WERI-Rb-1 (cell line): Measurements from ENCODE around the gene SBK3.

Experiments
- DNase-seq: peaks from one replicate; pipeline ENCODE4 v3.0.0-alpha.2; 2020
- H3K27ac ChIP-seq: fragments of 250-450 bp; sonication (Bioruptor Pico); 2 replicates; pipeline ENCODE4 v1.5.1; 2020; ENCODE audit warnings: mild to moderate bottlenecking, moderate library complexity
- H3K27me3 ChIP-seq: fragments of 250-450 bp; sonication (Bioruptor Pico); 2 replicates; pipeline ENCODE4 v1.5.1; 2021; ENCODE audit warnings: mild to moderate bottlenecking, low read depth, moderate library complexity; ENCODE audit not compliant: insufficient read depth, severe bottlenecking
- H3K36me3 ChIP-seq: fragments of 250-450 bp; sonication (Bioruptor Pico); 2 replicates; pipeline ENCODE4 v1.5.1; 2020; ENCODE audit warnings: mild to moderate bottlenecking, moderate library complexity
- H3K4me3 ChIP-seq: 2 replicates; pipeline ENCODE4 v1.5.1; 2011; ENCODE audit warnings: low read depth, mild to moderate bottlenecking, control low read depth, low read length
- H3K9me3 ChIP-seq: fragments of 250-450 bp; sonication (Bioruptor Pico); 2 replicates; pipeline ENCODE4 v1.5.1; 2021; ENCODE audit warnings: mild to moderate bottlenecking, moderate library complexity; ENCODE audit not compliant: severe bottlenecking
- TF ChIP-seq, protein P1 (sequence below): IDR thresholded peaks from 2 replicates; pipeline ENCODE4 v1.5.1; 2011; ENCODE audit warnings: low read depth, mild to moderate bottlenecking, control low read depth, inconsistent platforms, low read length

SBK3 gene

DNA sequence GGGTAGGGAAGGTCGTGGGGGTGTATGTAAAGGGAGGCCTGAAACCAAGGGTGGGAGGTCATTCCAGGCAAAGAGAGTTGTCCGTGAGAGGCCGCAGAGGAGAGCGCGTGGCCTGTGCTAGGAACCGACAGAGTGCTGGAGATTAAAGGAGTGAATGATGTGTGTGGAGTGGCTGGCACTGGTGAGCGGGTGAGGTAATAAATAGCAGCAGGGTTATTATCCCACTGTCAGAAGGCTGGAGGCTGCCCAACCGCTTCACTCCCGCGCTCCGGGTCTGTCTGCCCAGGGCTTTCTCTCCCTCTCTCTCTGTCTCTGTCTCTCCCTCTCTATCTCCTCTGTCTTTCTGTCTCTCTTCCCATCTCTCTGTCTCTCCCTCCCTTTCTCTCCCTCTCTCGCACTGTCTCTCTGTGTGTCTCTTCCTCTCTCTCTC lies 17.9 kb upstream of the SBK3 start:
- TF ChIP-seq, protein P1, sequence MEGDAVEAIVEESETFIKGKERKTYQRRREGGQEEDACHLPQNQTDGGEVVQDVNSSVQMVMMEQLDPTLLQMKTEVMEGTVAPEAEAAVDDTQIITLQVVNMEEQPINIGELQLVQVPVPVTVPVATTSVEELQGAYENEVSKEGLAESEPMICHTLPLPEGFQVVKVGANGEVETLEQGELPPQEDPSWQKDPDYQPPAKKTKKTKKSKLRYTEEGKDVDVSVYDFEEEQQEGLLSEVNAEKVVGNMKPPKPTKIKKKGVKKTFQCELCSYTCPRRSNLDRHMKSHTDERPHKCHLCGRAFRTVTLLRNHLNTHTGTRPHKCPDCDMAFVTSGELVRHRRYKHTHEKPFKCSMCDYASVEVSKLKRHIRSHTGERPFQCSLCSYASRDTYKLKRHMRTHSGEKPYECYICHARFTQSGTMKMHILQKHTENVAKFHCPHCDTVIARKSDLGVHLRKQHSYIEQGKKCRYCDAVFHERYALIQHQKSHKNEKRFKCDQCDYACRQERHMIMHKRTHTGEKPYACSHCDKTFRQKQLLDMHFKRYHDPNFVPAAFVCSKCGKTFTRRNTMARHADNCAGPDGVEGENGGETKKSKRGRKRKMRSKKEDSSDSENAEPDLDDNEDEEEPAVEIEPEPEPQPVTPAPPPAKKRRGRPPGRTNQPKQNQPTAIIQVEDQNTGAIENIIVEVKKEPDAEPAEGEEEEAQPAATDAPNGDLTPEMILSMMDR, result no peak
- H3K27ac ChIP-seq, result peak overlapping the region; percentile 28; the same call in 1 of the 2 replicates
- DNase-seq, result peak; percentile 70
- no peaks in the 10 kb centered on the region for H3K9me3 ChIP-seq
- H3K27me3 ChIP-seq, result no peaks in the 10 kb centered on the region
- H3K36me3 ChIP-seq, result no peaks in the 10 kb centered on the region
- H3K4me3 ChIP-seq, result no peak overlapping the region

DNA sequence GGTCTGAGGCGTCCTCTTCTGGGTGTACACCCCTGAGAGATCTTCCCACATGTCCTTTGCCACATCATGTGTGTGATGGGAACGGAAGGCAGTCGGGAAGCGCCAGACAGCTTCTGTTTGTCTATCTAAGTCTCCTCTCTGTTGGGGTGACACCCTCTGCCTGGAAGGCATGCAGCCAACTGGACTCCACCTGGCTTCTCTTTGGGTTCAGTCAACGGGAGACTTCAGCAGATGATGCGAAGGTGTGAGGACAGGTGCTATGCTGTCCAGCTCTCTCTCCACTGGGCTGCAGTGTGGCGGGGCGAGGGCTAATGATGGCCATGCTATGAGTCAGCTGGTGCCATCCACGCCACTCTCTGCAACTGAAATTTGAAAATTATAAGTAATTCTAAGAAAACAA lies 14.3 kb upstream of the SBK3 start:
- no peaks in the 10 kb centered on the region for H3K36me3 ChIP-seq
- H3K27ac ChIP-seq, result no peak overlapping the region
- H3K27me3 ChIP-seq, result no peaks in the 10 kb centered on the region
- H3K9me3 ChIP-seq, result no peaks in the 10 kb centered on the region
- DNase-seq, result no peak
- H3K4me3 ChIP-seq, result no peak overlapping the region
- TF ChIP-seq, protein P1, result no peak

DNA sequence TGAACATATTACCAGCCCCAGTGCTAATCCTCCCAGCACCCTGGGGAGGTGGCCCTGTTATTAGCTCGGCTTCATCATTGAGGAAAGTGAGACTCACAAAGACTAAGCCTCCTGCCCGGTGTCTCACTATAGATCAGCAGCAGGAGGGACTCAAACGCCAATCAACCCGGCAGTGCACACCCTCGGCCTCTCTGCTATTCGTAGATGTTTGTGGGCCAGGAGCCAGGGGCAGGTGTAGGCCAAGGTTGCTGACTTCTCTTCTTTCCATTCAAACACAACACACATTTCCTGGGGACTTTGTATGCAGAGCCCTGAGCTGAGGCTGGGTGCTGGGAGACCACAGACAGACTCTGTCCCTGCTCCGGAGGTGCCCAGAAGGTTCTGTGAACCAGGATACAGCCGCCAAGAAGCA lies 9.4 kb upstream of the SBK3 start:
- Histone ChIP-seq H3K9me3 (no peaks in the 10 kb centered on the region), H3K36me3 (no peaks in the 10 kb centered on the region), H3K4me3 (no peak overlapping the region), H3K27me3 (no peaks in the 10 kb centered on the region), H3K27ac (peak overlapping the region; percentile 63)
- TF ChIP-seq, protein P1, result no peak
- DNase-seq, result peak; percentile 64

DNA sequence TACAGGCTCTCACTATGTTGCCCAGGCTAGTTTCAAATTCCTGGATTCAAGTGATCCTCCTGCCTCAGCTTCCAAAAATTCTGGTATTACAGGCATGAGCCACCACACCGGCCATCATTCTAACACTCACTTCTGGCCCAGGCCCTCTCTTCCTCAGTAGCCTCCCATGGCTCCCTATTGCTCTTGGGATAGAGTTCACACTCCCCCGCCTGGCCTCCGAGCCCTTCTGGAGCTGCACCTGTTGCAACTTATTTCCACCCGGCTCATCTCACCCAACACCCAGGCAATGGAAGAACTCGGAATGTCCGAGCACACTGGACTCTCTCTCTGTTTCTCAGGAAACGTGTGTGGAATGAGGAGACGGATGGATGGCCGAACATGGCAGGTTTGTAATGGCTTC lies 9.0 kb upstream of the SBK3 start:
- H3K27ac ChIP-seq, result peak overlapping the region; percentile 63
- no peaks in the 10 kb centered on the region for H3K36me3 ChIP-seq
- peak; percentile 33 for DNase-seq
- no peaks in the 10 kb centered on the region for H3K9me3 ChIP-seq
- no peak overlapping the region for H3K4me3 ChIP-seq
- TF ChIP-seq, protein P1, result no peak
- H3K27me3 ChIP-seq, result no peaks in the 10 kb centered on the region

DNA sequence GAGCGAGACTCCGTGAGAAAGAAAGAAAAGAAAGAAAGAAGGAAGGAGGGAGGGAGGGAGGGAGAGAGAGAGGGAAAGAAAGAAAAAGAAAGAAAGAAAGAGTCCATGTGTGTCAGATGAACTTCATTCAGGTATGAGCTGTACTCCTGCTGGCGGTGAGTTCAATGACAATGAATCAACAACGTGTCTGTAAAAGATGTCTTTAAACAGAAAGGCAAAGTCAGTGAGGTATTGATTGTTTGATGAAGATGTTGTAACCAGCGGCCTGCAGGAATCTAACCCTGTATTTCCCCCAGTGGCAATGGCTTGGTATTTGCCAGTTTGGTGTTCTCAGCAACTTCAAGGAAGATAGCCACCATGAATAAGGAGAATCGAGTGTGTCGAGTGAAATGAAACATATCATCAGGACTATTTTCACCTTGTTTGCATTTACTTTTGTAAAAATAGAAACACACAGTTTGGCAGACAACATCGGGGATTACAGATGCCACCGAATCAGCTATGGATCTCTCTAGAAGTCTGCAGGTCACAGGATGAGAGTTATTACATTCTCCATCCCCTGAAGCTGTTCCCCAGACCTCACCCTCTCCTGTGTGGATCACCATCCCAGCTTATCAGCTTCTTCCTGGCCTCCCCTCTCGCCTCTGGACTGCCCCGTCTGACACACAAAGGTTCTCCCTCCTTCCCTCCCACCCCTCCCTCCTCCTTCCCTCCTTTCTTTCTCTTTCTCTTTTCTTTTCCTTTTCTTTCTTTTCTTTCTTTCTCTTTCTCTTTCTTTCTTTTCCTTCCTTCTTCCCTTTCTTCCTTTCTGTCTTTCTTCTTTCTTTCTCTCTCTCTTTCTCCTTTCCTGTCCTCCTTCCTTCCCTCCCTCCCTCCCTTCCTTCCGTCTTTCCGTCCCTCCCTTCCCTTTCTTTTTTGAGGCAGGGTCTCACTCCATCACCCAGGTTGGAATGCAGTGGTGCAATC lies 8.2 kb upstream of the SBK3 start:
- no peak overlapping the region for H3K27ac ChIP-seq
- H3K4me3 ChIP-seq, result no peak overlapping the region
- TF ChIP-seq, protein P1, result no peak
- H3K27me3 ChIP-seq, result no peaks in the 10 kb centered on the region
- DNase-seq, result no peak
- no peaks in the 10 kb centered on the region for H3K36me3 ChIP-seq
- H3K9me3 ChIP-seq, result no peaks in the 10 kb centered on the region
